ENCODE results near the gene RNF169. TPM values are rescaled to one million over a fixed set of nuclear protein-coding genes. Genes with fewer than 3 reads are reported as not detected.

Gene RNF169
- total RNA-seq, 2 donors from 2014 or later, result 10.6 to 10.7 TPM

DNA sequence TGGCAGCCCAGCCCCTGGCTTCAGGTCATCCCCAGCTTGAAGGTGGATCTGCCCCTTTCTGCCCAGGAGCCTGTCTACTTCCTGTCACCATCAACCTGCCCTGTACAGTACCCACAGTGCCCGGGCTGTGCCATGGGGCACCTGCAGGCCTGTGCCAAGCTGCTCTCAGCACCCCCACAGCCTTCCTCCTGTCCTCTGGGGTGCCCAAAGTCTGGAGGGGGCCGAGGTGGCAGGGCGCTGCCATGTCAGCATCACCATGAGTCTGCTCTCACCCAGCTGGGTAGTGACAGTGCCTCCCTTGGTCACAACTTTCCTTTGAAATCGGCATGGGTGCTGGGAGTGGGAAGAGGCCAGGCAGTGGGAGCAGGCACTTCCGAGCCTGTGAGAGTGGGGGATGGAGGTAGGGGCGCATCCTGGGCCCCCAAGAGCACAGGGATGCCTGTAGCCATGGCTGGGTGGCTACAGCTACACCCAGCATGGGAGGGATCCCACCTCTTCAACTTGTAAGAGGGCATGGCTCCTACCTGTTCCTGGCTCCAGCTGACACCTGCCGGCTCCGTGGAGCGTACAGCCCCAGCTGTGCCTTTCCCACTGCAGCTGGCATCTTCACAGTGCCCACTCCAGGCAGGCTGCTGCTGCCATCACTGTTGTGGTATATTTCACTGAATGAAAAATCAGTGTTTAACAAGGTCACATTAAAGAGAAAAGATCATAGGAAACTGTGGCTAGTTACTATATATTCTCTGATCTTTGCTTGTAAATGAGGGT is 42.9 kb downstream of the RNF169 start:
- no peak for DNase-seq (ENCODE audit: low spot score)
- no peaks in the 10 kb centered on the region for H3K9me3 ChIP-seq
- TF ChIP-seq, protein P1, sequence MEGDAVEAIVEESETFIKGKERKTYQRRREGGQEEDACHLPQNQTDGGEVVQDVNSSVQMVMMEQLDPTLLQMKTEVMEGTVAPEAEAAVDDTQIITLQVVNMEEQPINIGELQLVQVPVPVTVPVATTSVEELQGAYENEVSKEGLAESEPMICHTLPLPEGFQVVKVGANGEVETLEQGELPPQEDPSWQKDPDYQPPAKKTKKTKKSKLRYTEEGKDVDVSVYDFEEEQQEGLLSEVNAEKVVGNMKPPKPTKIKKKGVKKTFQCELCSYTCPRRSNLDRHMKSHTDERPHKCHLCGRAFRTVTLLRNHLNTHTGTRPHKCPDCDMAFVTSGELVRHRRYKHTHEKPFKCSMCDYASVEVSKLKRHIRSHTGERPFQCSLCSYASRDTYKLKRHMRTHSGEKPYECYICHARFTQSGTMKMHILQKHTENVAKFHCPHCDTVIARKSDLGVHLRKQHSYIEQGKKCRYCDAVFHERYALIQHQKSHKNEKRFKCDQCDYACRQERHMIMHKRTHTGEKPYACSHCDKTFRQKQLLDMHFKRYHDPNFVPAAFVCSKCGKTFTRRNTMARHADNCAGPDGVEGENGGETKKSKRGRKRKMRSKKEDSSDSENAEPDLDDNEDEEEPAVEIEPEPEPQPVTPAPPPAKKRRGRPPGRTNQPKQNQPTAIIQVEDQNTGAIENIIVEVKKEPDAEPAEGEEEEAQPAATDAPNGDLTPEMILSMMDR (IDR thresholded peaks at IDR 0.05), result no peak
- peaks cover 19% of the 10 kb centered on the region for H3K36me3 ChIP-seq
- H3K4me3 ChIP-seq, result no peak overlapping the region
- no peaks in the 10 kb centered on the region for H3K27me3 ChIP-seq
- H3K4me1 ChIP-seq, result no peaks in the 10 kb centered on the region
- no peak overlapping the region for H3K27ac ChIP-seq

DNA sequence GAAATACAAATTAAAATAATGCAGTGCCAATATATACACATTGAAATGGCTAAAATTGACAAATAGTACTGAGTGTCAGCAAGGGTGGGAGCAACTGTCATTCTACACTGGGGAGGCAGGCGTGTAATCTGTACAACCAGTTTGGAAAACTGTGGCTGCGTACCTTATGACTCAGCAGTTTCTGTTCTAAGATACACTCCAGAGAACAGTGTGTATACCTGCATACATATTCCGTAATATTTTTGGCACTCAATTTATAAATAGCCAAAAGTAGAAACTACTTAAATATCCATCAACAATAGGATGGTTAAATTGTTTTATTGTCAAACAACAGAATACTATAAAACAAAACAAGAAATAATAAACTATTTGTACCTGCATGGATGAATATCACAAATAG is 57.6 kb downstream of the RNF169 start:
- TF ChIP-seq, protein P1 (IDR thresholded peaks at IDR 0.05), result no peak
- no peak overlapping the region for H3K4me3 ChIP-seq
- H3K27ac ChIP-seq, result no peak overlapping the region
- H3K9me3 ChIP-seq, result no peaks in the 10 kb centered on the region
- H3K27me3 ChIP-seq, result no peaks in the 10 kb centered on the region
- peaks cover 0 to 26% of the 10 kb centered on the region in 2 donors for H3K4me1 ChIP-seq
- H3K36me3 ChIP-seq, result no peaks in the 10 kb centered on the region
- DNase-seq (ENCODE audit: low spot score), result no peak

DNA sequence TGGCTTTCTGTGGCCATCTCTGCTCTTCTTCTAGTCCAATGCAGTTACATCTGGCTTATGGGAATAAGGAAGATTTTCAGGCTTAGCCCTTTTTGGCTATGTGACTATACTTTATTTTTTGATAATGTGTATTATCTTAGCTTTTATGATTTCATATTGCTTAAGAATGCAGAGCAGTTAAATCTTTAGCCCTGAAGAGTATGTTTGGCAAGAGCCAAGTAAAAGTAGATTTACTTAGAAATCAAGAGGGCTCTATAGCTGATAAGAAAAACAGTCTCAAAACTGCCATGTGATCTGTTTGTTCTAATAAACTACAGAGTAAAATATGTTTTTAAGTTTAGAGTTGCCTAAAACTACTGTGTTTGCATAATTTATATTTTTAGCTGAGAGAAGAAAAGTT is 61.2 kb downstream of the RNF169 start:
- H3K36me3 ChIP-seq, result no peaks in the 10 kb centered on the region
- peaks cover 0 to 26% of the 10 kb centered on the region in 2 donors for H3K4me1 ChIP-seq
- no peak overlapping the region for H3K4me3 ChIP-seq
- H3K27ac ChIP-seq, result no peak overlapping the region
- H3K27me3 ChIP-seq, result no peaks in the 10 kb centered on the region
- TF ChIP-seq, protein P1 (IDR thresholded peaks at IDR 0.05), result no peak
- DNase-seq (ENCODE audit: low spot score), result no peak
- no peaks in the 10 kb centered on the region for H3K9me3 ChIP-seq

DNA sequence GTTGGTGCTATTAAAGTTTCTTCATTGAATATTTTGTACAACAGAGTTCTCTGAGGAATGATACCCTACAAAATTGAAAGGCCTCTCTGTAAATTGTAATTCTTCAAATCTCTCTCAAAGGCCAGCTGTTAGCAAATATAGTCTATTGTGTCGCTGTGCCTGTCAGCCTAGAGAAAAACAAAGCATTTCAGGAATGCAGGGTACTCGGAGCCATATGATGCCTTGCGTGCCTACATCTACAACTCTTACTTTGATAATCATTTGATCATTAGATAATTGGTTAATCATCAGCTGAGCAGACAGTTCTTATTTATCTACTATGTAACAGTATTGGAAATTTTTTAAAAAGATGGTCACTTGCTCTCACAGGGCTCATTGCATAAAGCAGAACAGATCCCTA is 67.3 kb downstream of the RNF169 start:
- Histone ChIP-seq H3K4me3 (no peak overlapping the region), H3K27me3 (no peaks in the 10 kb centered on the region), H3K9me3 (no peaks in the 10 kb centered on the region), H3K27ac (no peak overlapping the region), H3K4me1 (peaks cover 0 to 14% of the 10 kb centered on the region in 2 donors), H3K36me3 (peaks cover 8% of the 10 kb centered on the region)
- TF ChIP-seq, protein P1 (IDR thresholded peaks at IDR 0.05), result no peak
- DNase-seq (ENCODE audit: low spot score), result no peak

DNA sequence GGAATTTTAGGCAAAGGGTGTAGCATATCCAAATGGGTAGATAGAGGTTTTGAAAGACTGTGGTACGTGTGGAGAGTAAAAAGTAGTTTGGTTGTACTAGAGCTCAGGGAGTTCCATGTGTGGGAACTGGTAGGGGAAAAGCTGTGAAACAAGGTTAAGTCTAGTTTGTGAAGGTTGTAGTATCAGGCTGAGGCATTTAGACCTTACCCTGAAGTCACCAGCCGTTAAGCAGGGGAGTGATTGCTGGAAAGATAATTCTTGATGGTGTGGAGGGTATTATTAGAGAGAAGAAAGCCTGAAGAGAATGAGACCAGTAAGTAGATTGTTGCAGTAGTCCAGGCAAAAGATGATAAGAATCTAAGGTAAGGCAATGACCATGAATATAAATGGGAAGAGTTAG is 68.0 kb downstream of the RNF169 start:
- peaks cover 0 to 17% of the 10 kb centered on the region in 2 donors for H3K4me1 ChIP-seq
- no peak for DNase-seq (ENCODE audit: low spot score)
- H3K27me3 ChIP-seq, result no peaks in the 10 kb centered on the region
- H3K9me3 ChIP-seq, result no peaks in the 10 kb centered on the region
- H3K27ac ChIP-seq, result no peak overlapping the region
- H3K36me3 ChIP-seq, result peaks cover 8% of the 10 kb centered on the region
- H3K4me3 ChIP-seq, result no peak overlapping the region
- TF ChIP-seq, protein P1 (IDR thresholded peaks at IDR 0.05), result no peak
